GM06990 (cell line): ENCODE data around the gene ZBTB17.

Source experiments
- DNase-seq: peaks from one replicate; pipeline ENCODE4 v3.0.0-alpha.2; 2011; ENCODE audit not compliant: insufficient read length; ENCODE audit errors: extremely low read depth
- H3K27me3 ChIP-seq: replicated peaks from 2 replicates; pipeline ENCODE4 v1.6.0; 2011; ENCODE audit warnings: low read length; ENCODE audit not compliant: control insufficient read depth, insufficient read depth
- H3K36me3 ChIP-seq: 2 replicates; pipeline ENCODE4 v1.5.1; 2011; ENCODE audit warnings: low read length; ENCODE audit not compliant: control insufficient read depth, insufficient read depth
- H3K4me3 ChIP-seq: replicated peaks from 2 replicates; pipeline ENCODE4 v1.5.1; 2011; ENCODE audit warnings: low read depth, mild to moderate bottlenecking, control low read depth, low read length
- TF ChIP-seq, protein P1 (sequence below): IDR thresholded peaks from 2 replicates; pipeline ENCODE4 v1.5.1; 2011; ENCODE audit warnings: low read length, control low read depth, mild to moderate bottlenecking, inconsistent platforms; ENCODE audit not compliant: insufficient read depth, poor library complexity, severe bottlenecking

ZBTB17 gene

DNA sequence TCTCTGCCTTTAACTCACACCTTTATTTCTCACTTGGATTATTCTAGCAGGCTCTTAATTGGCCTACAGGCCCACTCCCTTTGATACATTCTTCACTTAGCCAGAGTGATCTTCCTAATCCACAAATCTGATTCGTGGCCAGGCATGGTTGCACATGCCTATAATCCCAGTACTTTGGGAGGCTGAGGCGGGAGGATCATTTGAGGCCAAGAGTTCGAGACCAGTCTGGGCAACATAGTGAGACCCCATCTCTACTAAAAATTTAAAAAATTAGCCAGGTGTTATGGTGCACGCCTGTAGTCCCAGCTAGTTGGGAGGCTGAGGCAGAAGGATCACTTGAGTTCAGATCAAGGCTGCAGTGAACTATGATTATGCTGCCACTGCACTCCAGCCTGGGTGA is 2.1 kb downstream of the ZBTB17 start:
- peaks cover 14% of the 10 kb centered on the region for H3K36me3 ChIP-seq
- TF ChIP-seq, protein P1, sequence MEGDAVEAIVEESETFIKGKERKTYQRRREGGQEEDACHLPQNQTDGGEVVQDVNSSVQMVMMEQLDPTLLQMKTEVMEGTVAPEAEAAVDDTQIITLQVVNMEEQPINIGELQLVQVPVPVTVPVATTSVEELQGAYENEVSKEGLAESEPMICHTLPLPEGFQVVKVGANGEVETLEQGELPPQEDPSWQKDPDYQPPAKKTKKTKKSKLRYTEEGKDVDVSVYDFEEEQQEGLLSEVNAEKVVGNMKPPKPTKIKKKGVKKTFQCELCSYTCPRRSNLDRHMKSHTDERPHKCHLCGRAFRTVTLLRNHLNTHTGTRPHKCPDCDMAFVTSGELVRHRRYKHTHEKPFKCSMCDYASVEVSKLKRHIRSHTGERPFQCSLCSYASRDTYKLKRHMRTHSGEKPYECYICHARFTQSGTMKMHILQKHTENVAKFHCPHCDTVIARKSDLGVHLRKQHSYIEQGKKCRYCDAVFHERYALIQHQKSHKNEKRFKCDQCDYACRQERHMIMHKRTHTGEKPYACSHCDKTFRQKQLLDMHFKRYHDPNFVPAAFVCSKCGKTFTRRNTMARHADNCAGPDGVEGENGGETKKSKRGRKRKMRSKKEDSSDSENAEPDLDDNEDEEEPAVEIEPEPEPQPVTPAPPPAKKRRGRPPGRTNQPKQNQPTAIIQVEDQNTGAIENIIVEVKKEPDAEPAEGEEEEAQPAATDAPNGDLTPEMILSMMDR, result no peak
- H3K4me3 ChIP-seq, result no peak overlapping the region
- no peaks in the 10 kb centered on the region for H3K27me3 ChIP-seq
- DNase-seq, result no peak

DNA sequence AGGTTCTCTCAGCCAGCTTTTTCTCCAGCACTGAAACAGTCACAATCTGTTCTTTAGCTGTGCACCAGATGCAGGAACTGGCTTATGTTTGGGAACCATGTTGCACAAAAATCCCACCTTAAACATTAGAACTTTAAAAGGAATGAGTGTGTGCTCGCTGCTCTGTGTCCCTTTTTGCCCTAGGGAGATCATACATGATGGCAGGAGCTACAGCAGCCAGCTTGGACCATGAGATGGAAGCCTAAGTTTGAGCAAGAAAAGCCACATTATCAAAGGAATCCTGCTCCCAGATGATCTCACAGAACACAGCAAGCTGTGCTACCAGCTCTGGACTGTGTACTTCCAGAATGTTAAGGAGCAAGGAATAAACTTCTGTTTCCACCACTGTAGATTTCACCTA is 3.5 kb downstream of the ZBTB17 start:
- Histone ChIP-seq H3K27me3 (no peaks in the 10 kb centered on the region), H3K4me3 (no peak overlapping the region), H3K36me3 (peaks cover 16% of the 10 kb centered on the region)
- DNase-seq, result no peak
- TF ChIP-seq, protein P1, result no peak

DNA sequence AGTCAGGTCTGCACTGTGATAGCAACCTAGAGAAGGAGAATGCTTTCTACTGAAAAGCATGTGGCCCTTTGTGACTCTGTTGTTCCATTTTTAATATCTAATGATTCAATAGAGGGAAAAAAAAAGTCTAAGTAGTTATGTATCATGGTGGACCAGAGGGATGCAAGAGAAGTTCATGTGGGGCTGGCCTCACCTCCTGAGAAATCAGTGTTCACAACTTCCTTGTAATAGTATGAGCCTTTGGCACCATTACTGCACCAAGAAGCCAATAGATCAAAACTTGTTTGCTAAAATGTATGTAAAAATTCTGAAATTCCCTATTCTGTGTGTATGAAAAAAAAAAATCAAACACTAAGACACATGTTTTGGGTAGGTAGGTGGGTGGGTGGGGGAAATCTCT is 5.0 kb downstream of the ZBTB17 start:
- no peak for DNase-seq
- Histone ChIP-seq H3K27me3 (no peaks in the 10 kb centered on the region), H3K4me3 (no peak overlapping the region), H3K36me3 (peaks cover 16% of the 10 kb centered on the region)
- TF ChIP-seq, protein P1, result no peak

DNA sequence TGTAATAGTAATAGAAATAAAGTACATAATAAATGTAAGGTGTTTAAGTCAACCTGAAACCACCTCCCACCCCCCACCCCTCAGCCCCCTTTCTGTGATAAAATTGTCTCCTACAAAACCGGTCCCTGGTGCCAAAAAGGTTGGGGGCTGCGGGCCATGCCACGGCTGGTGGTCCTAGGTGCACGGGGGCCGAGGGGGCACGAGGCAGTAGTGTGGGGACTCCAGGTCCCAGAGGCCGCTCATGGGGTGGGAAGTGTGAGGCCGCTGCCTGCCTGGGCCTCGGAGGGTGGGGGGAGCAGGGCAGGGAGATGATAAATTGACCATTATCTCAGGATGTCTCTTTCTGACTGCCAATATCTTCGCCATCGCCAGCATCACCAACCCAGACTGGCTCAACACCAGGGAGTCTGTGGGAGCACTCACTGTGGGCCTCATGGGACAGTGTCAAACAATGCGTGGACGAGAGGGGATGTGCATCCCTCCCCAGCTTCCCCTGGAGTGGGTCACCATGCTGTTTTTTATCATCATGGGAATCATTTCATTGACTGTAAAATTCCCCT is 6.5 kb downstream of the ZBTB17 start:
- H3K36me3 ChIP-seq, result peaks cover 16% of the 10 kb centered on the region
- TF ChIP-seq, protein P1, result no peak
- no peaks in the 10 kb centered on the region for H3K27me3 ChIP-seq
- H3K4me3 ChIP-seq, result no peak overlapping the region
- DNase-seq, result no peak

DNA sequence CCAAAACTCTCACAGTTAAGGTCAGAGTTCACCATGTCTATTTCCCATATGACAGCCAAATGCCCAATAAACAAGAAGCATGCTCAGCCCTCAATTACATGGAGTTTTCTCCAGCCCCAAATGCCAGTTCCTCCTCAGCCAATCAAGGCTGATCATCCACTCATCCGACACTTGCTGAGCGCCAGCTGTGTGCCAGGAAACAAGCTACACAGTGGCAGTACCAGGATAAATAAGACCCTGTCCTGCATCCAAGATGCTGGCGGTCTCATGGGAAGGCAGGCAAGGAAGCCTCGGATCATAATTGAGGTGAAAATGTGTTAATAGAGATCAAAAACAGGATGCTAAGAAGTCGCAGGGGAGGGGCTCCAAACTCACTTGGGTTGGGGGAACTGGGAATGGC is 7.7 kb downstream of the ZBTB17 start:
- TF ChIP-seq, protein P1, result no peak
- Histone ChIP-seq H3K36me3 (peaks cover 16% of the 10 kb centered on the region), H3K4me3 (no peak overlapping the region), H3K27me3 (no peaks in the 10 kb centered on the region)
- DNase-seq, result no peak

DNA sequence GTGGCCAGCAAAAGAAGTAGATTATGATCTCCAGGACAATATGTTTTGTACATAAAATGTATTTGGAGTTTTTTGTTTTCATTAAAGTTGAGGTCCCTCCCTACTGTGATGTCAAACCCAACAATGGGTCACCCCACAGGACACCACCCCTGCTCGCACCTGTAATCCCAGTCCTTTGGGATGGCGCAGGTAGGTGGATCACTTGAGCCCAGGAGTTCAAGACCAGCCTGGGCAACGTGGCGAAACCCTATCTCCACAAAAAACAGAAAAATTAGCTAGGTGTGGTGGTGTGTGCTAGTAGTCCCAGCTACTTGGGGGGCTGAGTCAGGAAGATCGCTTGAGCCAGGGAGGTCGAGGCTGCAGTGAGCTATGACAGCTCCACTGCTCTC is 9.0 kb downstream of the ZBTB17 start:
- Histone ChIP-seq H3K36me3 (peaks cover 10% of the 10 kb centered on the region), H3K27me3 (no peaks in the 10 kb centered on the region), H3K4me3 (no peak overlapping the region)
- TF ChIP-seq, protein P1, result no peak
- DNase-seq, result no peak
